Fibroblast of skin of left quadriceps (primary cell): ENCODE measurements around the gene ZNF263.

ENCODE experiments used
- DNase-seq, 2 experiments: peaks; one replicate each; pipeline ENCODE4 v3.0.0-alpha.2; 2013; ENCODE audit warnings: low read depth in 2 of 2

Gene ZNF263

DNA sequence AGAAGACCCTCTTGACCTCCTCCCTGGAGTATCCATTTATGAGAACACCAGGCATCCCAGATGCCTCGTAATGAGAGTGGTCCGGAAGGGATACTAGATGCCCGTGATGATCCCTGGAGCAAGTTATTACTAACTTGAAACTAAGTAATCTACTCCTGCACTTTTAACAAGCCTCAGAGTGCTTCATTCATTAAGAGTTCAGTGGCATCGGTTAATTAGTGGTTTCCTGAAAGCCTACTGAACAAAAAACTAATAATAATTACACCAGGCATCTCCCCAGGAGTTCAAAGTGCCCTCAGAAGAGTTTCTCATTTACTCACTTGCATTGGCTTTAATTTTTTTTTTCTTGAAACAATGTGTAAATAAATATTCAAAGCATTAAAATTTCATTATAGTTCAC is 44.2 kb downstream of the ZNF263 start:
- no peak for DNase-seq

DNA sequence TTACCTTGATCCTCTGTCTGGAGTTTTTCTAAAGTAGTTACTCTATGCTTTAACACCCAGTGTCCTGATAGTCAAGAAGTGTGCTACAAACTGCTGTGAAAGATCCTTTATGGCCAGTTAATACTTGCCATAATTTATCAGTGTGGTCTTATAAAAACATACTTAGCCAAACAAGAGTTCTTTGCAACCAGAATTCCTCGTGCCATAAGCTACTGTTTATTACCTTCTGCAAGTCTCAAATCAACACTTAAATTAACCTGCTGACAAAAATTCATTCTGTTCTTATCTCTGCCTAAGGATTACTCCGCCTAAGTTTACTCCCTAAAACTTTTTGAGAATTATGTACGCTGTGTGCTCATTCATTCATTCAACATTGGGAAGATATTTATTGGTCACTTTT is 44.8 kb downstream of the ZNF263 start:
- DNase-seq, result no peak

DNA sequence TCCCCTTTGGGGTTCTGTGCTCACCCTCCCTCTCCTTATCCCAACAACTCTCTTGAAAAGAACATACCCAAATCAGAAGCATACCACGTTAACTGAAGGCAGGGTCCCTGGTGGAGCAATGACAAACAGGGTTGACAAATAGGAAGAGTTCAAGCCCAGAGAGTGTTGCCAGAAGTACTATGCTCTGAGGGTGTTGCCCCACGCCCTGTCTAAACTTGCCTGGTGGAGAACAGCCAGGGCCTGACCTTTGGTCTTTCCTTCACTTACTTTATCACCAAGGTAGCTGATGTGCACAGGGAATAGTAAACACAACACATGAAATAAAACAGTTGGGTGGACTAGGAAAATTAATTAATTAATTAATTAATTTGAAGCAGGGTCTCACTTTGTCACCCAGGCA is 45.4 kb downstream of the ZNF263 start:
- DNase-seq, result no peak
